Esophagus (tissue), 2 donors: Measurements from ENCODE around the gene PRH2. TPM values are rescaled to one million over a fixed set of nuclear protein-coding genes. Genes with fewer than 3 reads are reported as not detected.

ENCODE experiments used
- H3K27ac ChIP-seq, 2 donors: one replicate each; pipeline ENCODE4 v1.5.1; 2013; ENCODE audit warnings: low read depth in 2 of 2, mild to moderate bottlenecking in 2 of 2, inconsistent platforms in 1 of 2, low read length in 1 of 2, moderate library complexity in 1 of 2
- H3K27me3 ChIP-seq, 2 donors: one replicate each; pipeline ENCODE4 v1.6.1; 2013; ENCODE audit warnings: low read length in 2 of 2, control low read depth in 1 of 2, mild to moderate bottlenecking in 1 of 2; ENCODE audit not compliant: insufficient read depth in 2 of 2, control insufficient read depth in 1 of 2
- H3K36me3 ChIP-seq, 2 donors: one replicate each; pipeline ENCODE4 v1.6.1; 2013; ENCODE audit warnings: low read length in 1 of 2; ENCODE audit not compliant: control insufficient read depth in 2 of 2, insufficient read depth in 2 of 2
- H3K4me1 ChIP-seq, 2 donors: one replicate each; pipeline ENCODE4 v1.6.1; 2013; ENCODE audit warnings: low read length in 1 of 2; ENCODE audit not compliant: control insufficient read depth in 2 of 2, insufficient read depth in 2 of 2
- H3K4me3 ChIP-seq, 2 donors: one replicate each; pipeline ENCODE4 v1.5.1; 2013; ENCODE audit warnings: low read length in 2 of 2, mild to moderate bottlenecking in 2 of 2, low read depth in 1 of 2, moderate library complexity in 1 of 2
- H3K9me3 ChIP-seq, 2 donors: one replicate each; pipeline ENCODE4 v1.6.1; 2013; ENCODE audit warnings: mild to moderate bottlenecking in 2 of 2, low read depth in 1 of 2, low read length in 1 of 2, moderate library complexity in 1 of 2; ENCODE audit not compliant: control insufficient read depth in 2 of 2, insufficient read depth in 1 of 2
- WGBS, 2 donors: extraction: QIAGEN DNeasy Blood & Tissue Kit; methylation state at CpG; one replicate each; pipeline ENCODE4 v1.1.7; 2013; 5-methylcytosine and 5-hydroxymethylcytosine counted together
- polyA plus RNA-seq, 2 donors: library from polyadenylated mRNA; stranded (reverse); fragments of 200-250 nt; gene quantifications; one replicate each; pipeline ENCODE4 v1.2.3, GENCODE V29; 2013
- donor health status: healthy with polysubstance abuse.
- donor health status: Bipolar disorder and iron deficiency.

PRH2 gene
- polyA plus RNA-seq, 2 donors, result not detected

DNA sequence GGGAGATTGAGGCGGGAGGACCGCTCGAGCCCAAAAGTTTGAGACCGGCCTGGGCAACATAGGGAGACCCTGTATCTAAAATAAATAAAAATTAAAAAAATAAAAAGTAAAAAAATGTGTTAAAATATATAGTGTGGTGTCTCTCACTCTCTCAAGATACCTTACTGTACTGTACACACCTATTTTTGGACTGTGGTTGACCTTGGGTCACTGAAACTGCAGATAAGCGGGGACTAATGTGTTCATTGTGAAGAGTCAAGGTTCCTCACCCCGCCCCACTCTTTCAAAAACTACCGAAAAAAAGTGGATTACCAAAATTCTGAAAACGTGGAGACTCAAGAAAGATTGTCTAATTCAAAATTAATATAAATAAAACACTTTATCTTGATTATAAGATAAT is 18.7 kb upstream of the PRH2 start:
- Histone ChIP-seq H3K27me3 (no peaks in the 10 kb centered on the region), H3K9me3 (no peaks in the 10 kb centered on the region), H3K27ac (no peak overlapping the region), H3K36me3 (no peaks in the 10 kb centered on the region), H3K4me3 (no peak overlapping the region), H3K4me1 (no peaks in the 10 kb centered on the region)
- WGBS, 2 donors, result 85 to 86% methylated on average over 8 of the region's 8 CpGs

DNA sequence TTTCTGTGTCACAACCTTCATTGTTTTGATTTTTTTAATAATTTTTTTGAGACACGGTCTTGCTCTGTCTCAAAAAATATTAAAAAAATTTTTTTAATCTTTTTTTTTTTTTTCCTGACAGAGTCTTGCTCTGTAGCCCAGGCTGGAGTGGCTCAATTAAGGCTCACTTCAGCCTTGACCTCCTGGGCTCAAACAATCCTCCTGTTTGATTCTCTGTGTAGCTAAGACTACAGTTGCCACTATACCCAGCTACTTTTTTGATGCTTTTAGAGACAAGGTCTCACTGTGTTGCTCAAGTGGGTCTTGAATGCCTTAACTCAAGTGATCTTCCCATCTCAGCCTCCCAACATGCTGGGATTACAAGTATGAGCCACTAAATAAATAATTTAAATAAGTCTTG is 9.2 kb upstream of the PRH2 start:
- WGBS, 2 donors, result 93% methylated on average over 1 of the region's 1 CpG
- Histone ChIP-seq H3K9me3 (no peaks in the 10 kb centered on the region), H3K27ac (no peak overlapping the region), H3K4me3 (no peak overlapping the region), H3K36me3 (no peaks in the 10 kb centered on the region), H3K4me1 (no peaks in the 10 kb centered on the region), H3K27me3 (no peaks in the 10 kb centered on the region)

DNA sequence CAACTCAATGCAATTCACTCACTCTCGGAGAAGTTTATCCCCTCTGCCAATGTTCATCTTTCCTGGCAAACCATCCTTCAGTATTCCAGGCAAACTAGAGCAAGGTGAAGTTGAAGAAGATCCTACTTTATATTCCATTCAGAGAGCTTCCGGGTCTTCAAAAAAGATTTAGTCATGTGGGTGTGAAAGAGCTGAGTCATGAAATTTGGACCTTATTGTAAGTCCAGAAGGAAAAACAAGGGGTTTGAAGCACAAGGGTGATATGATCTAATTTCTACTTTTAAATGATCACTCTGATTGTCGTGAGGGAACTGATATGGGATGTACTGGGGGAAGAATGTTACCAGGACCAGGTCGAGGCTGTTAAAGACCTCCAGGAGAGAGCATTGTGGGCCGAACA is 2.8 kb upstream of the PRH2 start:
- no peak overlapping the region for H3K4me3 ChIP-seq
- no peaks in the 10 kb centered on the region for H3K4me1 ChIP-seq
- no peaks in the 10 kb centered on the region for H3K27me3 ChIP-seq
- no peaks in the 10 kb centered on the region for H3K9me3 ChIP-seq
- H3K36me3 ChIP-seq, result no peaks in the 10 kb centered on the region
- no peak overlapping the region for H3K27ac ChIP-seq
- 83 to 90% methylated on average over 5 of the region's 5 CpGs for WGBS, 2 donors

DNA sequence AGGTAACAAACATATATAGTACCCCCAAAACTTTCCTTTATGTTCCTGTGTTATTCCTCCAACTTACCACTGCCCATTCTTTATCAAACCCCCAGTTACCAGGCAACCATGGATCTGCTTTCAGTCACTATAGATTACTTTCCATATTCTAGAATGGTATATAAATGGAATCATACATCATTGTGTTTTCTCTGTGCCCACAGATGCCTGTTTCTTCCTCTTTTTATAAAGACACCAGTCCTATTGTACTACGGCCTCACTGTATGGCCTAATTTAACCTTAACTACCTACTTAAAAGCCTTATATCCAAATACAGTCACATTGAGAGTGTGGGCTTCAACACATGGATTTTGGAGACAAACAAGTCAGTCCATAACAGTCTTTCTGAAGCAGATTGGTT is 7.5 kb downstream of the PRH2 start:
- WGBS, 2 donors, result 94 to 95% methylated on average over 1 of the region's 1 CpG
- no peaks in the 10 kb centered on the region for H3K36me3 ChIP-seq
- no peaks in the 10 kb centered on the region for H3K4me1 ChIP-seq
- H3K9me3 ChIP-seq, result no peaks in the 10 kb centered on the region
- no peak overlapping the region for H3K27ac ChIP-seq
- no peaks in the 10 kb centered on the region for H3K27me3 ChIP-seq
- no peak overlapping the region for H3K4me3 ChIP-seq

DNA sequence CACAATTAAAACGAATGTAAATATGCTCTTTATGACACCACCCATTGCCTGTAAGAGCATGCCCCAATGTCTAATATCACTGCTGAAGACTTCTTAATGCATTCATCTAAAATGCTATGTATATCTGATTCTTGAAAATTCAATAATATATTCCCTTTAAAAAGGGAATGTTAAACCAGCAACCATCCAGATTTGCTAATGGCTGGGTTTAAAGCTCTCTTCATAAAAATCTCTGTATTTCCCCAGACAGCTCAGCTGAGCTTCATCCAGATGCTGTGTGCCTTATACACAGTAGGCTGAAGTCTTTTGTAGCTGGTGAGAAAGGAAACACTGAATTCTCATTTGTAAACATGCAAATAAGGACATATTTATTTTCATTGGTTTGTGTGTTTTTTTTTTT is 10.1 kb downstream of the PRH2 start, which contains the start of gene TAS2R14:
TAS2R14 (minus strand) TSS at position 101 of the 400 bp plus-strand sequence; CDS start at position 45, 56 bp downstream.
- 58 to 69% methylated on average over 1 of the region's 1 CpG for WGBS, 2 donors
- Histone ChIP-seq H3K27ac (no peak within 1 kb of the TSS), H3K27me3 (no peaks in the 10 kb centered on the region), H3K9me3 (no peaks in the 10 kb centered on the region), H3K4me3 (no peak within 1 kb of the TSS), H3K4me1 (no peaks in the 10 kb centered on the region), H3K36me3 (no peaks in the 10 kb centered on the region)

DNA sequence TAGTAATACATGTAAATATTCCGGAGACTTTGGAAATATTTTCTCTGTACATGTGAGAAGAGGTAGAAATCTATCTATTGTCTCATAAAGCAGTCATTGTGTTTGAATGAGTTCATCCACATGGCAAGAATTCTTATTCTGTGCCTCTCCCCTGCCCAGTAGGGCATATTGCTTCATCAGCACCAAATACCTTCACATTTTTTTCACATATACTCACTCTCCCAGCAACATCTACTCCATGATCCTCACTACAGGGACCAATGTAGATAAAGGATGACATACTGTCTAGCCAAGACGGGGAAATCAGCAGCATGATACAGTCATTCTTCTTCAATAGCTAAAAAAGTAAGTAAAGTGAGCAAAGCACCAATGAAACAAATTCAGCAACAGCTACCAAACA is 11.4 kb downstream of the PRH2 start:
- Histone ChIP-seq H3K27me3 (no peaks in the 10 kb centered on the region), H3K36me3 (no peaks in the 10 kb centered on the region), H3K4me3 (no peak overlapping the region), H3K27ac (no peak overlapping the region), H3K9me3 (no peaks in the 10 kb centered on the region), H3K4me1 (no peaks in the 10 kb centered on the region)
- WGBS, 2 donors, result 87 to 89% methylated on average over 2 of the region's 2 CpGs

DNA sequence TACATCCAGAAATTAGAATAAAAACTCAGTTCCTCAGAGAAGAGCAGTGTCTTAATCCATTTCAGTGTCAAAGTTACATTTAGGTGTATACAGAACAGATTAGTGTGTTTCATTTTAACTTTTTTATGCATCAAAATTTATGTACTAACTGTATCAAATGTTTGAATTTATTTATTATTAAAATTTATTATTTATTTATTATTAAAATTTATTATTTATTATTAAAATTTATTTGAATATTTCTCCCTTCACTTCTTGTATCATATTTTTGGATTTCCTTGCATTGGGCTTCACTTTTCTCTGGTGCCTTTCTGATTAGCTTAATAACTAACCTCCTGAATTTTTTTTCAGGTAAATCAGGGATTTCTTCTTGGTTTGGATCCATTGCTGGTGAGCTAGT is 12.3 kb downstream of the PRH2 start:
- Histone ChIP-seq H3K27ac (no peak overlapping the region), H3K9me3 (no peaks in the 10 kb centered on the region), H3K27me3 (no peaks in the 10 kb centered on the region)

DNA sequence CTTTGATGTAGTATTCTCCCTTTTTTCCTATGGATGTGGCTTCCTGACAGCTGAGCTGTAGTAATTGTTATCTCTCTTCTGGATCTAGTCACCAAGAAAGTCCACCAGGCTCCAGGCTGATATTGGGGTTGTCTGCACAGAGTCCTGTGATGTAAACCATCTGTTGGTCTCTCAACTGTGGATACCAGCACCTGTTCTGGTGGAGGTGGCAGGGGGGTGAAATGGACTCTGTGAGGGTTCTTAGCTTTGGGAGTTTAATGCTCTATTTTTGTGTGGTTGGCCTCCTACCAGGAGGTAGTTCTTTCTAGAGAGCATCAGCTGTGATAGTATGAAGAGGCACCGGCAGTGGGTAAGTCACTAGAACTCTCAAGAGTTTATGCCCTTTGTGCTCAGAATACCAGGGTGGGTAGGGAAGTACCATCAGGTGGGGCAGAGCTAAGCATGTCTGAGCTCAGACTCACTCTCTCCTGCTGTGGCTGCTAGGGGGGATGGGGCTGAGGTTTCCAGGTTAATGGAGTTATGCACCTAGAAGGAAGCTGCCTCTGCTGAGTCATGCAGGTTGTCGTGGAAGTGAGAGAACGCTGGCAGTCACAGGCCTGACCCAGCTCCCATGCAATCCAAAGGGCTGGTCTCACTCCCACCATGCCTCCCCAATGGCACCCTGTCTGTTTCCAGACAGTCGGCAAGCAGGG is 13.0 kb downstream of the PRH2 start:
- Histone ChIP-seq H3K4me1 (no peaks in the 10 kb centered on the region), H3K36me3 (no peaks in the 10 kb centered on the region), H3K4me3 (no peak overlapping the region), H3K27ac (no peak overlapping the region), H3K9me3 (no peaks in the 10 kb centered on the region), H3K27me3 (no peaks in the 10 kb centered on the region)
- 68 to 80% methylated on average over 4 of the region's 4 CpGs for WGBS, 2 donors

More for the DNA sequence above, 12.3 kb downstream of the PRH2 start:
- no peaks in the 10 kb centered on the region for H3K36me3 ChIP-seq
- no peaks in the 10 kb centered on the region for H3K4me1 ChIP-seq
- H3K4me3 ChIP-seq, result no peak overlapping the region

DNA sequence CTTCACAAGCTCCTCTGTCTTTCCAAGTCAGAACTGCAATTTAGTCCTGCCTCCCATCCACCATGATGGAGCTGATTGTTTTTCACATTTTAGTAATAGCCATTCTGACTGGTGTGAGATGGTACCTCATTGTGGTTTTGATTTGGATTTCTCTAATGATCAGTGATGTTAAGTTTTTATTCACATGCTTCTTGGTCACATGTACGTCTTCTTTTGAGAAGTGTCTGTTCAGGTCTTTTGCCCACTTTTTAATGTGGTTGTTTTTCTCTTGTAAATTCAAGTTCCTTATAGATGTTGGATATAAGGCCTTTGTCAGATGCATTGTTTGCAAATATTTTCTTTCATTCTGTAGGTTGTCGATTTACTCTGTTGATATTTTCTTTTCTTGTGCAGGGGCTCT is 14.1 kb downstream of the PRH2 start:
- Histone ChIP-seq H3K36me3 (no peaks in the 10 kb centered on the region), H3K4me3 (no peak overlapping the region), H3K27me3 (no peaks in the 10 kb centered on the region), H3K9me3 (no peaks in the 10 kb centered on the region), H3K27ac (no peak overlapping the region), H3K4me1 (no peaks in the 10 kb centered on the region)
- WGBS, 2 donors, result 98 to 99% methylated on average over 2 of the region's 2 CpGs

DNA sequence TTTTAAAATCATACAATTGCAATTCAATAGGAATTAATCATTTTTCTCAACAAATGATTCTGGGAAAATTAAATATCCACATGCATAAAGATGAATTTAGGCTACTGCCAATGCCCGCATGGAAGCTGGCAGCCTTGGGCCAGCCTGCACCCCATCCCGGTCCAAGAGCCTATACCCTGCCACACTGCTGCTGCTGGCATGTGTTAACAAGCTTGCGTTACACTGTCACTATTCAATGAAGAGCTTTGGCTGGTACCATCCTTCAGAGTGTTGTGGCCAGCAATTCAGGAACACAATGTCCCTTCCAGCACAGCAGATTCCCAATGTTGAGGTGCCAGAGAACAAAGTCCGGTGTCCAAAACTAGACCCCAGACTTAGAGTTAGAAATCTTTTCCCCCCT is 23.6 kb downstream of the PRH2 start:
- Histone ChIP-seq H3K36me3 (no peaks in the 10 kb centered on the region), H3K9me3 (no peaks in the 10 kb centered on the region), H3K27ac (no peak overlapping the region), H3K4me1 (no peaks in the 10 kb centered on the region), H3K27me3 (no peaks in the 10 kb centered on the region), H3K4me3 (no peak overlapping the region)
- WGBS, 2 donors, result 98 to 99% methylated on average over 4 of the region's 4 CpGs
